Activated CD4-positive, alpha-beta T cell treated with anti-CD3 and anti-CD28 coated beads for 48 hours (primary cell): ENCODE data around the gene TDRD5.
"Not testable (repeated sequence)": the region's sequence is repeated elsewhere in the genome, so short reads cannot be mapped to it uniquely, and the experiment has no call there.

ENCODE experiments used
- DNase-seq: peaks from one replicate; pipeline ENCODE4 v3.0.0-alpha.2; 2020

TDRD5 gene

DNA sequence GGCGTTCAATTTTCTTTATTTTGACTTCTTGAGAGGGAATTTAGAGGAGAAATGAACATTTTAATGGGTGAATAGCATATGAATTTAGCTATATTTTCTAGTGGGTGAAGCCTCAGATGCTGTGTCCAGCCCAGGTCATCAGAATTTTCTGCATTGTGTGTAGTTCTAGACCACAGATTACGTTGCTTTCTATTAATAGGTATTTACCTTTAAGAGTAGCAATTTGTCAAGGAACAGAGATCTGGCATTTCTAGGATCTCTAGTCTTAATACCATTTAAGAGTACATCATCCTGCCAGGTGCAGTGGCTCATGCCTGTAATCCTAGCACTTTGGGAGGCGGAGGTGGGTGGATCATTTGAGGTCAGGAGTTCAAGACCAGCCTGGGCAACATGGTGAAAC lies 20.7 kb downstream of the TDRD5 start:
- no peak for DNase-seq

DNA sequence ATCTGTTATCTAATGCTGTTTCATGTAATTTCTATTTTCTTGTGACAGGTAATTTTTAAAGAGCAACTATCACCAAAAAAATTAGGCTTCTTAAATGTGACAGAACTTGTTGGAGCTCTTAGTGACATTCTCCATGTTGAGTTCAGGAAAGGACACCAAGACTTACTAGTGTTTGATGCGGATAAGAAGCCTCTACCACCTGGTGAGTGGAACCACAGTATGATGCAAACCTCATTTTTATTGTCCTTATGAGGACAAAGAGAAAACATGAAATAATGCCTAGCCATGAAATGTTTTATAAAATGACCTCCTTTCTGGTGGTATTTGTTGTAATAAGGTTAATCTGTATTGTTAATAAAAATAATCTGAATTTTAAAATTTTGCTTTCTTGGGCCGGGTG lies 39.1 kb downstream of the TDRD5 start:
- no peak for DNase-seq

DNA sequence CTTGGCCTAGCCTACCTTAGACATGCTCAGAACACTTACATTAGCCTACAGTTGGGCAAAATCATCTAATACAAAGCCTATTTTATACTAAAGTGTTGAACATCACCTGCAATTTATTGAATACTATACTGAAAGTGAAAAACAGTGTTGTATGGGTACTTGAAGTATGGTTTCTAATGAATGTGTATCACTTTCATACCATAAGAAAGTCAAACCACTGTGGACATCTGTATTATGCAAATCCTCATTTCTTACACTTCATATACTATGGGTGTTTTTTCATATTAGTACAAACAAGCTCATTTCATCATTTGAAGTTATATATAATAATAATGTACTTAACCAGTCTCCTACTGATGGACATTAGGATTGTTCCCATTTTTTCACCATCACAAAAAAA lies 41.2 kb downstream of the TDRD5 start:
- DNase-seq, result no peak

DNA sequence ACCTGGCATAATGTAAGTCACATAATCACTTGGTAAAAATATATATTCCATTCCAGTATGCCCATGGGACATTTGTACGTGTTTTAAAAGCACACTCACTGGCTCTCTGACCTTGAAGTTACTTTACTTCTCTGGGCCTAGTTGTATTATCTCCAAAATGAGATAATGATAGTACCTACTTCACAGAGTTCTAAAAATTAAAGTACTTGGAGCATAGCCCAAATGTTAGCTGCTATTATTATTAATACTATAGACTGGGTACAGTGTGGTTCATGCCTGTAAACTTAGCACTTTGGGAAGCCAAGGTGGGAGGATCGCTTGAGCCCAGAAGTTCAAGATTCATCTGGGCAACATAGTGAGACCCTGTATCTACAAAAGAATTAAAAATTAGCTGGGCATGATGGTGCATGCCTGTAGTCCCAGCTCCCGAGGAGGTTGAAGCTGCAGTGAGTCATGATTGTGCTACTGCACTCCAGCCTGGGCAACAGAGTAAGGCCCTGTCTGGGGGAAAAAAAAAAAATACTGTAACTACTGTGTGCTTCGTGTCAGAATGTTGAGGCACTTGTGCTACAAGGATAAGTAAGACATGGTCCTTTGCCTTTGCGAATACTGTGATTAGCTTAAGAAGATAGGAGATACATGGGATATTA lies 45.7 kb downstream of the TDRD5 start:
- DNase-seq, result no peak

DNA sequence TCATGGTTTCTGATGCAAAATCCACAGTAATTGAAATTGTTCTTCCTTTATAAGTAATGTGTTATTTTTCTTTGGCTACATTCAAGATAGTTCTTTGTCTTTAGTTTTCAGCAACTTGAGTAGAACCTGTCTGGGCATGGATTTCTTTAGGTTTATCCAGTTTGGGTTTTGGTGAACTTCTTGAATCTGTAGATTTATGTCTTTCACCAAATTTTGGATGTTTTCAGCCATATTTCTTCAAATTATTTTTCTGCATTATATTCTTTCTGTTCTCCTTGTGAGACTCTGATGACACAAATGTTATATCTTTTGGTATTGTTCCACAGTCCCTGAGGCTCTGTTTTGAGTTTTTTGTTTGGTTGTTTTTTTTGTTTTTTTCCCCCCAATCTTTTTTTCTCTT lies 69.4 kb downstream of the TDRD5 start:
- no peak for DNase-seq

DNA sequence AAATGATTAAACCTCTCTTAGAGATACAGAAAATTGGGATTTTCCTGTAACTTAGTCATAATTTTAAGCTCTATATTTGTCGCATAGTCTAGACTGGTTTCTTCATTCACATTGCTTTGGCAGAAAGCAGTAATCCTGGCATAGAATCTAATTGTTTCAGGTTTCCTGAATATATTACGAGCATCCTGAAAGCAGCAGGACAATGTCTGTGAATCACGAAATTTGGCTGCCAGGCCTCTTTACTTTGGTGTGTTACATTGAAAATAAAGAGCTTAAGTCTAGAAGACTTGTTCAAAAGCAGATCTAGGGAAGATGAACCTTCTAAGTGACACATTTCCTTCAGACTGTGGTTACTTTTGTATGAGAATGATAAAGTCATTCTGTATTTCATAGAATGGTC lies 72.2 kb downstream of the TDRD5 start:
- DNase-seq, result no peak

DNA sequence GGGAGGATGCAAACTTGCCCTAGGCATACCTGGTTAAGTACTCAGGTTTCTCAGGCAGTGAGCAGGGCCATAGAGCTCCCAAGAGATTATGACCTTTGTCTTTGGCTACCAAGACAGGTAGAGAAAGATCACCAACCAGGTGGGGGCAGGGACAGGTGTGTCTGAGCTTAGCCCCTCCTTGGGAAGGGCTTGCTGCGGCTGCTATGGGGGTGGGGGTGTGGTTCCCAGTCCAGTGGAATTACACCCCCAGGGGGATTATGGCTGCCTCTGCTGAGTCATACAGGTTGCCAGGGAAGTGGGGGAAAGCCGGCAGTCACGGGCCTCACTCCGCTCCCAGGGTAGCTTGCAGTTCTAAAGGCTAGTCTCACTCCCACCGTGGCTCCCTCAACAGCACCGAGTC lies 86.2 kb downstream of the TDRD5 start:
- no peak for DNase-seq

DNA sequence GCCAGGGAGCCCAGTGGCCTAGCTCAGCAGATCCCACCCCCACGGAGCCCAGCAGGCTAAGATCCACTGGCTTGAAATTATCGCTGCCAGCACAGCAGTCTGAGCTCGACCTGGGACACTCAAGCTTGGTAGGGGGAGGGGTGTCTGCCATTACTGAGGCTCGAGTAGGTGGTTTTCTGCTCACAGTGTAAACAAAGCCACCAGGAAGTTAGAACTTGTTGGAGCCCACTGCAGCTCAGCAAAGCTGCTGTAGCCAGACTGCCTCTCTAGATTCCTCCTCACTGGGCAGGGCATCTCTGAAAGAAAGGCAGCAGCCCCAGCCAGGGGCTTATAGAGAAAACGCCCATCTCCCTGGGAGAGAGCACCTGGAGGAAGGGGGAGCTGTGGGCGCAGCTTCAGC lies 102.9 kb downstream of the TDRD5 start:
- not testable (repeated sequence) for DNase-seq

DNA sequence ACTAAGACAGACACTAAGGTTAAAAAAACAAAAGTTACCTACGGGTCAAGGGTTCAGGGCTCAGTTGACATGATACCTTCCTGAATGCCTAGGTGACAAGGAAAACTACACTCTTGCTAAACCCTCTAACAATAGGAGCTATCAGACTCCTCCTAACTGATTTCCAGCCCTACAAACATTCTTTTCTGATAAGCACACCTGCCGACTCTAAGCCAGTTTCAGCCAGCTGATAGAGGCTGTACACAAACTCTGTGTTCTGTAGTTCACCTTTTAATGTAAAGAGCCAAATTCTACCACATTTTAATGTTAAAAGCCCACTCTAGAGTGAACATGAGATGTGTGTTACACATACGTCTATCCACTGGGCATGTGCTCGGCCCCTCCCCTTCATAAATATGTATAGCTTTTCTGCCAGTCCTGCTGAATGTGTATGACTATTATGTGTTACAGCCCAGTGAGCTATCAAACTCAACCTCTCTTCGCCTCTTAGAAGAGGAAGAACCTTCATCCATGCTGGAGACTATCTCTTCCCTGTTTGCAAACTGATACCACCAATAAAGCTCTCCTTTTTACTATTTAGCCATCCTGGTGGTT lies 111.4 kb downstream of the TDRD5 start:
- DNase-seq, result no peak

DNA sequence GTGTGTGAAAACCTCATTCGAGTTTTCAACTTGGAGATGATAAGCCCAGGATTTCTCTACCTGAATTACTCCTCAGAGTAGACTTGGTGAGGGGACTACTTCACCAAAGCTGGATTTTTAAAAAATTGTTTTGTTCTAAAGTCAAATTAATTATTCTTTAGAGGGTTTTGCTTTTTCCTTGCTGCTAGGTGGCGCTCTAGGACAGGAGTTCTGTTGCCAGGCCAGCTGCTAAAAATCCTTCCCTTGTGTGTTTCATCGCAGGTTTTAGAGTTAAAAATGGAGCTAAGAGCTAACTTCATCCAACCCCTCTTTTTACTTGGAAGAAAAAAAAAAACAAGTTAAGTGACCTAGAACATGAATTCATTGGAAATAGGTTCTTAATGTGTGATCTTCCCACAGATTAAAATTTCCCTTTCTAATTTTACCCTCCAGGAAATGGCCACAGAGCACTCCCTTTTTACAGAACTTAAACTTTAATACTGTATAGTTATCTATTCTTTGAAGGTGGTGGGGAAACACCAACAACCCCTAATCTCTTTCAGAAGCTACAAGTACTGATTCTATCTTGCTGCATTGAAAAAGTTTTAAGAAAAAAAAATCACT lies 114.8 kb downstream of the TDRD5 start:
- peak; percentile 71 for DNase-seq

DNA sequence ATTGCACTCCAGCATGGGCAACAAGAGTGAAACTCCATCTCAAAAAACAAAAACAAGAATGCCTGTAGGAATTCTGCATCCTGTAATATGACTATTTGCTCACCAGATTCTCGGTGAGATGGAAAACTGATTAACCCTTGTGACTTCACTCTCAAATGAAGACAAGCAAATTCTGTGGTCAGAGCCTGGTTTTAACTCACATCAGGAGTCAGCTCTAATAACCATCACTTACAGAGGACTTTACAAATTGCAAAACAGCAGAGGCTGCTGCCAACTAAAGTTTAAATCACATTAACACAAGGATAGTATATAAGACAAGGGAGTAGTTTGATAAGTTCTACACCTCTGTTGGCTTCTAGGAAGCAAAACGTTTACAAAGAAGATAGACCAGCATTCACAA lies 115.8 kb downstream of the TDRD5 start:
- no peak for DNase-seq

DNA sequence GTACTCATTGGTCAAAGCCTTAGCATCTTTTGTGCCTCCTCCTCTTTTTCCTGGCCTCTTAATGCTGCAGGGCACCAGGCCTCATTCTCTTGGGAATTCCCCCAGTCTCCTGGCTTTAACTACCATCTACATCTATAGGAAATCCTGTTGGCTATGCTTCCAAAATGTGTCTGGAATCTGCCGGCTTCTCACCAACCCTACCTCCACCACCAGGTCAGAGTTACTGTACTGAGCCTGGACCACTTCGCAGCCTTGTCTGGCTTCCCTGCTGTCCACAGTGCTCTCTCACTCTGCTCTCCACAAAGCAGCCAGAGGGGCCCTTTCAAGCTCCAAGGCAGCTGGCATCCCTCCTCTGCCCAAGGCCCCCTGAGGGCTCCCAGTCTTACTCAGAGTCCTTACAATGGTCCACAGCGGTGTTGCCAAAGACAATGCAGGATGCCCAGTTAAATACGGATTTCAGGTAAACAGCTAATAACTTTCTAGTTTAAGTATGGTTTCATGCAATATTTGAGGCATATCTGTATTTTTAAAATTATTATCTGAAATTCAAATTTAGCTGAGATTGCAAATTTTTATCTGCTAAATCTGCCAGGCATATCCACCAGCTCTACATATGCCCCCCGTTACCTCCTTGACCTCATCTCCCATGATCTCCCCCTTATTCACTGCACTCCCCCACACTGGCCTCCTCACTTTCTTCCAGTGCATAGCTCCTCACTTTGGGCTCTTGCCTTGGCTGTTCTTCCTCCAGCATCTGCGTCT lies 117.0 kb downstream of the TDRD5 start:
- DNase-seq, result no peak

DNA sequence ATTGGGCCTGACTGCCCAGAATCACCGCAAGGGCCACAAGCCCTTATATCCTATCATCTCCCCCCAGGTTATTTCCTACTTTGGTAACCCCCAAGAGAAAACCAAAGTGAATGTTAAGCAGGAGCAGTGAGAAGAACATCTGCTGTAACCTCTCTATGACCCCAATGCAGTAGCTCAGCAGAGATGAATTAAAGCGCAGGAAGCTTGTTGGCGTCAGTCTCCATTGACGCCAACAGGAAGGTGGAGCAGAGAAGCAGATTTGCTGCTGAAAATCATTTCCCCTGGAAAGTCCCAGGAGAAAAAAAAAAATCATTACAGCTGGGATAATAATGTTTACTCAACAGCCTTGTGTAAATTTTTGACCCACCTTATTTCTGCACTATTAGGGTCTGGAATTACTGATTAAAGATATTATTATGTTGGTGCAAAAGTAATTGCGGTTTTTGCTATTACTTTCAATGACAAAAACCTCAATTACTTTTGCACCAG lies 118.3 kb downstream of the TDRD5 start:
- no peak for DNase-seq

DNA sequence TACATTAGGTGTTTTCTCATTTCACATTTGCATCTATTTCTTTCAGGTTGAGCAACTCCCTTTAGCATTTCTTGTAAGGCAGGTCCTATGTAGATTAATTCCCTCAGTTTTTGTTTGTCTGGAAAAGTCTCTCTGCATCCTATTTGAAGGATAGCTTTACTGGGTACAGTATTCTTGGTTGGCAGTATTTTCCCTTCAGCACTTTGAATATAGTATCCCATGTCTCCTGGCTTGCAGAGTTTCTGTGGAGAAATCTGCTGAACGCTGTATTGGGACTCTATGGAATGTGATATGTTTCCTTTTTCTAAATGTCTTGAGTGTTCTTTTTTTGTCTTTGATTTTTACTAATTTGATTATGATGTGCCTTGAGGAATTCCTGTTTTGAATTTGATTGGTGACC lies 122.5 kb downstream of the TDRD5 start:
- no peak for DNase-seq

DNA sequence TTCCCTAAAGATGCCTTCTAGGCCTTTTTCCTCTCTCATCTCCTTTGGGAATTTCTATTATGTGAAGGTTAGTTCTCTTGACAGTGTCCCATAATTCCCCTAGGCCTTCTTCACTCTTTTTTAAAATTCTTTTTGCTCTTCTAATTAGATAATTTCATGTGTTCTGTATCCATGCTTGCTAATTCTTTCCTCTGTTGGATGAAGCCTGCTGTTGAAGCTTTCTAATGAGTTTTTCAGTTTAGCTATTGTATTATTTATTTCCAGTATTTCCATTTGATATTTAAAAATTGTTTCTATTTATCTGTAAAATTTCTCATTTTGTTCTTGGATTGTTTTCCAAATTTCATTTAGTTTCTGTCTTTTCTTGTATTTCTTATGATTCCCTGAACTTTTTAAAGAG lies 123.0 kb downstream of the TDRD5 start:
- DNase-seq, result no peak

DNA sequence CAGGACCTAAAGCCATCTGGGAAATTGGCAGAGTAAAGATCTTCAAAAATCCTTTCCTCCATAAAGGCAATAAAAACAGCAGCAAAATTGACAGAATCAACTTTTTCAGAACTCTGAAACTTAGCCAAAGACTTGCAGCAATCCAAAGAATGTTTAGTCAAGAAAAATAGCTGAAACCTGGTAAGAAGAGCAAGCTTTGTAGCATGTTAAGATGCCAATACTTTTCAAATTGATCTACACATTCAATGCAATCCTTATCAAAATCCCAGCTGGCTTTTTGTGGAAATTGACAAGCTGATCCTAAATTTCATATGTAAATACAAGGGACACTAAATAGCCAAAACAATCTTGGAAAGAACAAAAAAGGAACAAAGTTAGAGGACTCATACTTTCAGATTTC lies 127.6 kb downstream of the TDRD5 start:
- no peak for DNase-seq

DNA sequence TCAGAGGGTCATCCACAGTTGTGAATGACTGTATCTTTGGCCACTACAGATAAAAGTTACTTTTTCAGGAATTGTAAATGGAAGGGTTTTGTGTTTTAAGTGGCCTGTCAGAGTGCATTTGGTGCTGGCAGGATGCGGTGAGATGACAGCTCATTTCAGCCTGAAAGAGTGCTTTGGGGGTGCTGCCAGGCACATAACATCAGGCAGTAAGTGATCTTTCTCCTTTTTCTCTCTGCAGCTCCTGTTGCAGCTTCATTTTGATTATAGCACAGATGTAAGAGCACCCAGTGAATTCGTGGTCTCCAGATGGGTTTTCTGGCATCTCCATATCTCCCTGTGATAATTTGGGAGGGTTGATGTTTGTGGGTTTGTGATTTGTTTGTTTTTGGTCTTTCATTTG lies 136.6 kb downstream of the TDRD5 start:
- no peak for DNase-seq

DNA sequence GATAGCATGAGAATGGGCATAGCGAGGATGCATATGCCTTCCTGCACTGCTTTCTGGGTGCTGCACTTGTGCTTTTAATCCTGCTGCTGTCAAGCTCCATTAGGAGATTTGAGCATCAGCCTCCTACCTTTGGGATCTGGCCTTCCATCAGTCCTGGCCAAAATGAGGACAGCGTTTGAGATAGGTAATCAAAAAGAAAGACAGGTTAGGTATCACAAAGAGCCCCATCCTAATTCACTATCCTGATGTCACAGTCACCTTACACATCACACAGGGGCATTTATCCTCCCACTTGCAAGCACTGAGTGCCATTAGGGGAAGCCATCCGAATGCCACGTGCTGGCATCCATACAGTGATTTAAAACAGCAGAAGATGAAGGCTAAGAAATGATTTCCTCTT lies 138.2 kb downstream of the TDRD5 start:
- no peak for DNase-seq

DNA sequence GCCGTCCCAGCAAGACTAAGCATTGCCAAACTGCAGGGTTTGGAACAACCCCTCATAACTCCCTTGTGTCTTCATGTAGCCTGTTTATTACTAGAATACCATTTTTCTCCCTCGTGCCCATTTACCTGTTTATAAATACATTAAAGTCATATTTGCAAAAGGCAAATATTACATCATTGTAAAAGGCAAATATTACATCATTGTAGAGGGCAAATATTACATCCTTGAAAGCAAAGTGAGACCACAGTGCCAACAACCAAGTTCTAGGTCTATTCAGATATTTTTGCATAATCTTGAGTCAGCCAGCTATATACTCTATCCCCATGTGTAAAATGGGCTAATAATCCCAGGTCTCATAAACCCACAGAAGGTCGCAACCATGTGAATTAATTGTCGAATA lies 140.0 kb downstream of the TDRD5 start:
- DNase-seq, result no peak
